SJSA1 (cell line): ENCODE results near the gene CAMTA1. TPM values are rescaled to one million over a fixed set of nuclear protein-coding genes. Genes with fewer than 3 reads are reported as not detected.
A peak's percentile ranks its signal among the peaks of the same experiment; 100 is the strongest.
"Not testable (repeated sequence)": the region's sequence is repeated elsewhere in the genome, so short reads cannot be mapped to it uniquely, and the experiment has no call there.

Source experiments
- DNase-seq, 2 experiments: peaks; one replicate each; pipeline ENCODE4 v3.0.0-alpha.2; 2015 to 2020; ENCODE audit warnings: low spot score in 2 of 2, low read depth in 1 of 2
- H3K27ac ChIP-seq: fragments of 250-450 bp; sonication (Bioruptor Pico); 2 replicates; pipeline ENCODE4 v1.5.1; 2020; ENCODE audit warnings: mild to moderate bottlenecking, moderate library complexity
- H3K27me3 ChIP-seq: fragments of 250-450 bp; sonication (Bioruptor Pico); replicated peaks from 2 replicates; pipeline ENCODE4 v1.5.1; 2020; ENCODE audit warnings: mild to moderate bottlenecking, moderate library complexity
- H3K36me3 ChIP-seq: fragments of 250-450 bp; sonication (Bioruptor Pico); 2 replicates; pipeline ENCODE4 v1.5.1; 2020; ENCODE audit warnings: mild to moderate bottlenecking
- H3K4me1 ChIP-seq: fragments of 250-450 bp; sonication (Bioruptor Pico); replicated peaks from 2 replicates; pipeline ENCODE4 v1.6.1; 2021; ENCODE audit warnings: mild to moderate bottlenecking
- H3K4me3 ChIP-seq: fragments of 250-450 bp; sonication (Bioruptor Pico); 2 replicates; pipeline ENCODE4 v1.5.1; 2020; ENCODE audit warnings: mild to moderate bottlenecking
- H3K9me3 ChIP-seq: fragments of 250-450 bp; sonication (Bioruptor Pico); replicated peaks from 2 replicates; pipeline ENCODE4 v1.5.1; 2020; ENCODE audit warnings: mild to moderate bottlenecking
- total RNA-seq: library from RNA; depleted of rRNA; stranded (reverse); fragments of >200 nt; shearing (Covaris generic); gene quantifications from 2 replicates; pipeline ENCODE4 v1.2.3, GENCODE V29; 2014

Gene CAMTA1
- total RNA-seq, 1 experiment from 2014 or later = 136 TPM

GRCh38 chr1:6909401-6909800 is 124.1 kb downstream of the CAMTA1 start:
- H3K4me1 ChIP-seq = no peaks in the 10 kb centered on the region
- H3K27ac ChIP-seq = no peak overlapping the region
- H3K27me3 ChIP-seq = no peaks in the 10 kb centered on the region
- peak in 1 of 2 experiments; percentile 27 for DNase-seq
- H3K9me3 ChIP-seq = no peaks in the 10 kb centered on the region
- H3K36me3 ChIP-seq = no peaks in the 10 kb centered on the region
- no peak overlapping the region for H3K4me3 ChIP-seq

- Histone ChIP-seq H3K4me3 (no peak overlapping the region), H3K4me1 (no peaks in the 10 kb centered on the region), H3K27me3 (no peaks in the 10 kb centered on the region), H3K27ac (no peak overlapping the region), H3K36me3 (no peaks in the 10 kb centered on the region), H3K9me3 (no peaks in the 10 kb centered on the region)
- DNase-seq = peak in 1 of 2 experiments; percentile 27
Observed at GRCh38 chr1:6909857-6910256, 124.6 kb downstream of the CAMTA1 start.

- Histone ChIP-seq H3K36me3 (no peaks in the 10 kb centered on the region), H3K9me3 (no peaks in the 10 kb centered on the region), H3K4me1 (no peaks in the 10 kb centered on the region), H3K4me3 (no peak overlapping the region), H3K27ac (no peak overlapping the region), H3K27me3 (no peaks in the 10 kb centered on the region)
- DNase-seq = no peak
Observed at GRCh38 chr1:6911021-6911941, 126.0 kb downstream of the CAMTA1 start.

GRCh38 chr1:6911974-6912373 is 126.7 kb downstream of the CAMTA1 start:
- Histone ChIP-seq H3K27ac (no peak overlapping the region), H3K4me1 (no peaks in the 10 kb centered on the region), H3K9me3 (no peaks in the 10 kb centered on the region), H3K27me3 (no peaks in the 10 kb centered on the region), H3K36me3 (no peaks in the 10 kb centered on the region), H3K4me3 (no peak overlapping the region)
- DNase-seq = no peak

GRCh38 chr1:6912518-6912917 is 127.3 kb downstream of the CAMTA1 start:
- Histone ChIP-seq H3K36me3 (no peaks in the 10 kb centered on the region), H3K4me1 (no peaks in the 10 kb centered on the region), H3K27ac (no peak overlapping the region), H3K27me3 (no peaks in the 10 kb centered on the region), H3K4me3 (no peak overlapping the region), H3K9me3 (no peaks in the 10 kb centered on the region)
- DNase-seq = no peak

GRCh38 chr1:6913086-6913485 is 127.8 kb downstream of the CAMTA1 start:
- no peak overlapping the region for H3K27ac ChIP-seq
- no peak for DNase-seq
- H3K36me3 ChIP-seq = no peaks in the 10 kb centered on the region
- no peaks in the 10 kb centered on the region for H3K9me3 ChIP-seq
- no peaks in the 10 kb centered on the region for H3K4me1 ChIP-seq
- no peak overlapping the region for H3K4me3 ChIP-seq
- H3K27me3 ChIP-seq = no peaks in the 10 kb centered on the region

GRCh38 chr1:6914706-6915105 is 129.5 kb downstream of the CAMTA1 start:
- Histone ChIP-seq H3K27me3 (no peaks in the 10 kb centered on the region), H3K27ac (no peak overlapping the region), H3K36me3 (no peaks in the 10 kb centered on the region), H3K9me3 (no peaks in the 10 kb centered on the region), H3K4me3 (no peak overlapping the region), H3K4me1 (no peaks in the 10 kb centered on the region)
- no peak for DNase-seq

GRCh38 chr1:6915999-6916565 is 130.8 kb downstream of the CAMTA1 start:
- DNase-seq = no peak
- no peaks in the 10 kb centered on the region for H3K27me3 ChIP-seq
- H3K4me3 ChIP-seq = no peak overlapping the region
- no peaks in the 10 kb centered on the region for H3K4me1 ChIP-seq
- no peaks in the 10 kb centered on the region for H3K36me3 ChIP-seq
- H3K27ac ChIP-seq = no peak overlapping the region
- H3K9me3 ChIP-seq = no peaks in the 10 kb centered on the region

GRCh38 chr1:6917067-6917466 is 131.8 kb downstream of the CAMTA1 start:
- no peaks in the 10 kb centered on the region for H3K27me3 ChIP-seq
- no peaks in the 10 kb centered on the region for H3K36me3 ChIP-seq
- H3K4me1 ChIP-seq = no peaks in the 10 kb centered on the region
- no peak for DNase-seq
- H3K9me3 ChIP-seq = no peaks in the 10 kb centered on the region
- no peak overlapping the region for H3K4me3 ChIP-seq
- no peak overlapping the region for H3K27ac ChIP-seq

GRCh38 chr1:6918186-6918924 is 133.1 kb downstream of the CAMTA1 start:
- Histone ChIP-seq H3K4me1 (no peaks in the 10 kb centered on the region), H3K36me3 (no peaks in the 10 kb centered on the region), H3K4me3 (no peak overlapping the region)

GRCh38 chr1:6918925-6919511 is 133.8 kb downstream of the CAMTA1 start:
- Histone ChIP-seq H3K27ac (no peak overlapping the region), H3K4me3 (no peak overlapping the region), H3K36me3 (no peaks in the 10 kb centered on the region), H3K9me3 (no peaks in the 10 kb centered on the region), H3K27me3 (no peaks in the 10 kb centered on the region), H3K4me1 (no peaks in the 10 kb centered on the region)
- no peak for DNase-seq

More at GRCh38 chr1:6918186-6918924, 133.1 kb downstream of the CAMTA1 start:
- no peaks in the 10 kb centered on the region for H3K9me3 ChIP-seq
- DNase-seq = no peak
- H3K27me3 ChIP-seq = no peaks in the 10 kb centered on the region
- no peak overlapping the region for H3K27ac ChIP-seq

- H3K9me3 ChIP-seq, H3K4me1 ChIP-seq, H3K27me3 ChIP-seq, H3K4me3 ChIP-seq, H3K36me3 ChIP-seq, DNase-seq, H3K27ac ChIP-seq: not testable (repeated sequence)
Observed at GRCh38 chr1:6921506-6921905, 136.3 kb downstream of the CAMTA1 start.

GRCh38 chr1:6922096-6922931 is 137.1 kb downstream of the CAMTA1 start:
- no peak for DNase-seq

More at GRCh38 chr1:6922096-6922931, 137.1 kb downstream of the CAMTA1 start:
- H3K36me3 ChIP-seq = no peaks in the 10 kb centered on the region
- no peak overlapping the region for H3K27ac ChIP-seq
- H3K4me3 ChIP-seq = no peak overlapping the region
- H3K4me1 ChIP-seq = no peaks in the 10 kb centered on the region
- no peaks in the 10 kb centered on the region for H3K9me3 ChIP-seq
- peaks cover under 1% of the 10 kb centered on the region; the same call in 1 of the 2 replicates for H3K27me3 ChIP-seq
